SKM-1 treated with dmso at 0.1 percent for 144 hours (cell line): ENCODE data around the gene CHRNA4.
"Not testable (repeated sequence)": the region's sequence is repeated elsewhere in the genome, so short reads cannot be mapped to it uniquely, and the experiment has no call there.

ENCODE experiments used
- DNase-seq: peaks from one replicate; lab custom pipeline; 2025; ENCODE audit not compliant: unreplicated experiment; lab: John Stamatoyannopoulos, UW

The CHRNA4 gene

GRCh38 chr20:63397946-63398450, 36.8 kb upstream of the CHRNA4 start:
- DNase-seq = no peak

GRCh38 chr20:63397155-63397843, 36.1 kb upstream of the CHRNA4 start:
- DNase-seq = no peak

GRCh38 chr20:63396300-63396699, 35.2 kb upstream of the CHRNA4 start:
- DNase-seq = no peak

- DNase-seq = no peak
Observed at GRCh38 chr20:63395723-63396122, 34.6 kb upstream of the CHRNA4 start.

GRCh38 chr20:63394920-63395455, 33.8 kb upstream of the CHRNA4 start:
- DNase-seq = no peak

- no peak for DNase-seq
Observed at GRCh38 chr20:63394069-63394919, 33.1 kb upstream of the CHRNA4 start.

- DNase-seq = no peak
Observed at GRCh38 chr20:63393566-63393965, 32.4 kb upstream of the CHRNA4 start.

- DNase-seq = no peak
Observed at GRCh38 chr20:63392465-63393365, 31.6 kb upstream of the CHRNA4 start.

- no peak for DNase-seq
Observed at GRCh38 chr20:63387917-63388316, 26.8 kb upstream of the CHRNA4 start.

- DNase-seq = no peak
Observed at GRCh38 chr20:63387393-63387792, 26.2 kb upstream of the CHRNA4 start.

GRCh38 chr20:63386491-63386890, 25.3 kb upstream of the CHRNA4 start:
- DNase-seq = no peak

GRCh38 chr20:63385819-63386218, 24.7 kb upstream of the CHRNA4 start:
- no peak for DNase-seq

- no peak for DNase-seq
Observed at GRCh38 chr20:63384336-63384735, 23.2 kb upstream of the CHRNA4 start.

- no peak for DNase-seq
Observed at GRCh38 chr20:63383556-63383955, 22.4 kb upstream of the CHRNA4 start.

- no peak for DNase-seq
Observed at GRCh38 chr20:63382551-63383300, 21.6 kb upstream of the CHRNA4 start.

- DNase-seq = no peak
Observed at GRCh38 chr20:63381781-63382431, 20.8 kb upstream of the CHRNA4 start.

GRCh38 chr20:63380346-63380870, 19.3 kb upstream of the CHRNA4 start:
- no peak for DNase-seq

GRCh38 chr20:63379872-63380271, 18.7 kb upstream of the CHRNA4 start:
- DNase-seq = not testable (repeated sequence)

GRCh38 chr20:63379296-63379695, 18.1 kb upstream of the CHRNA4 start:
- DNase-seq = no peak
